DOHH2 (cell line): Measurements from ENCODE around the gene RNASEH2C.

ENCODE experiments used
- H3F3A ChIP-seq: fragments of 200-600 bp; sonication (generic), shearing (Covaris generic); 2 replicates; pipeline ENCODE4 v1.6.0; 2016; ENCODE audit warnings: antibody characterized with exemption, mild to moderate bottlenecking; ENCODE audit not compliant: control insufficient read depth, insufficient read depth
- H3K27ac ChIP-seq: fragments of 200-600 bp; sonication (generic); 2 replicates; pipeline ENCODE4 v1.5.1; 2014; ENCODE audit warnings: low read depth, mild to moderate bottlenecking, low read length, moderate library complexity
- H3K27me3 ChIP-seq: fragments of 200-600 bp; sonication (generic); 2 replicates; pipeline ENCODE4 v1.6.1; 2014; ENCODE audit warnings: mild to moderate bottlenecking, low read length, mixed read lengths; ENCODE audit not compliant: control insufficient read depth
- H3K36me3 ChIP-seq: fragments of 200-600 bp; sonication (generic); 2 replicates; pipeline ENCODE4 v1.6.1; 2014; ENCODE audit warnings: mild to moderate bottlenecking, low read length, moderate library complexity, mixed read lengths; ENCODE audit not compliant: control insufficient read depth
- H3K4me1 ChIP-seq: fragments of 200-600 bp; sonication (generic); 2 replicates; pipeline ENCODE4 v1.6.1; 2014; ENCODE audit warnings: mild to moderate bottlenecking, low read length, mixed read lengths; ENCODE audit not compliant: control insufficient read depth
- H3K4me2 ChIP-seq: fragments of 200-600 bp; sonication (generic); 2 replicates; pipeline ENCODE4 v1.6.0; 2014; ENCODE audit warnings: mild to moderate bottlenecking, low read length, moderate library complexity
- H3K4me3 ChIP-seq: fragments of 200-600 bp; sonication (generic); 2 replicates; pipeline ENCODE4 v1.5.1; 2014; ENCODE audit warnings: mild to moderate bottlenecking, low read length, mixed read lengths
- H3K79me2 ChIP-seq: fragments of 200-600 bp; sonication (generic); 2 replicates; pipeline ENCODE4 v1.6.1; 2014; ENCODE audit warnings: mild to moderate bottlenecking, low read length, mixed read lengths; ENCODE audit not compliant: control insufficient read depth
- H3K9me2 ChIP-seq: fragments of 200-600 bp; sonication (generic); replicated peaks from 2 replicates; pipeline ENCODE4 v1.6.1; 2014; ENCODE audit warnings: mild to moderate bottlenecking, low read length, mixed read lengths; ENCODE audit not compliant: control insufficient read depth
- H3K9me3 ChIP-seq: fragments of 200-600 bp; sonication (generic); 2 replicates; pipeline ENCODE4 v1.6.1; 2014; ENCODE audit warnings: antibody characterized with exemption, low read length, mixed read lengths; ENCODE audit not compliant: control insufficient read depth, insufficient read depth
- H4K20me1 ChIP-seq: fragments of 200-600 bp; sonication (generic); 2 replicates; pipeline ENCODE4 v1.6.0; 2014; ENCODE audit warnings: low read depth, mild to moderate bottlenecking, antibody characterized with exemption, low read length, moderate library complexity; ENCODE audit not compliant: control insufficient read depth, insufficient read depth
- EZH2phosphoT487 ChIP-seq: fragments of 200-600 bp; sonication (generic); IDR thresholded peaks from 2 replicates; pipeline ENCODE4 v1.6.1; 2017; ENCODE audit warnings: borderline replicate concordance, mild to moderate bottlenecking, antibody characterized with exemption, low read length, moderate library complexity, mixed read lengths
- TF ChIP-seq, protein P1 (sequence below): fragments of 200-600 bp; sonication (generic); IDR thresholded peaks from one replicate; pipeline ENCODE4 v1.5.1; 2014; ENCODE audit warnings: antibody characterized with exemption, mild to moderate bottlenecking, low read depth, low read length; ENCODE audit not compliant: poor library complexity, severe bottlenecking

The RNASEH2C gene

DNA sequence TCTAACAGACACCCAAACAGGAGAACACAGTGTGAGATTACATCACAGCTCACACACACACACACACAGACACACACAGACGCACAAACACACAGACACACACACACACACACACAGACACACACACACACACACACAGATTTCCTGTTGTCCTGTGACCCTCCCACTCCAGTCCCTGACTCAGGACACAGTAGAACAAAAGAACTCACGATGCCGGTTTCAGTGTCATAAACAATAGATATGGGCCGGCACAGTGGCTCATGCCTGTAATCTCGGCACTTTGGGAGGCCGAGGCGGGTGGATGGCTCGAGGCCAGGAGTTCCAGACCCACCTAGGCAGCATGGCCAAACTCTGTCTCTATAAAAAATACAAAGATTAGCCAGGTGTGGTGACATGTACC is 22.4 kb downstream of the RNASEH2C start:
- Histone ChIP-seq H3F3A (no peaks in the 10 kb centered on the region), H3K27ac (no peak overlapping the region), H3K9me3 (no peaks in the 10 kb centered on the region), H3K4me2 (no peak overlapping the region), H3K27me3 (peaks cover 12% of the 10 kb centered on the region), H3K36me3 (no peaks in the 10 kb centered on the region), H4K20me1 (no peaks in the 10 kb centered on the region), H3K4me3 (no peak overlapping the region), H3K4me1 (peaks cover 7% of the 10 kb centered on the region), H3K9me2 (no peaks in the 10 kb centered on the region), H3K79me2 (no peaks in the 10 kb centered on the region)
- TF ChIP-seq EZH2phosphoT487 = no peak
- TF ChIP-seq, protein P1, sequence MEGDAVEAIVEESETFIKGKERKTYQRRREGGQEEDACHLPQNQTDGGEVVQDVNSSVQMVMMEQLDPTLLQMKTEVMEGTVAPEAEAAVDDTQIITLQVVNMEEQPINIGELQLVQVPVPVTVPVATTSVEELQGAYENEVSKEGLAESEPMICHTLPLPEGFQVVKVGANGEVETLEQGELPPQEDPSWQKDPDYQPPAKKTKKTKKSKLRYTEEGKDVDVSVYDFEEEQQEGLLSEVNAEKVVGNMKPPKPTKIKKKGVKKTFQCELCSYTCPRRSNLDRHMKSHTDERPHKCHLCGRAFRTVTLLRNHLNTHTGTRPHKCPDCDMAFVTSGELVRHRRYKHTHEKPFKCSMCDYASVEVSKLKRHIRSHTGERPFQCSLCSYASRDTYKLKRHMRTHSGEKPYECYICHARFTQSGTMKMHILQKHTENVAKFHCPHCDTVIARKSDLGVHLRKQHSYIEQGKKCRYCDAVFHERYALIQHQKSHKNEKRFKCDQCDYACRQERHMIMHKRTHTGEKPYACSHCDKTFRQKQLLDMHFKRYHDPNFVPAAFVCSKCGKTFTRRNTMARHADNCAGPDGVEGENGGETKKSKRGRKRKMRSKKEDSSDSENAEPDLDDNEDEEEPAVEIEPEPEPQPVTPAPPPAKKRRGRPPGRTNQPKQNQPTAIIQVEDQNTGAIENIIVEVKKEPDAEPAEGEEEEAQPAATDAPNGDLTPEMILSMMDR = no peak

DNA sequence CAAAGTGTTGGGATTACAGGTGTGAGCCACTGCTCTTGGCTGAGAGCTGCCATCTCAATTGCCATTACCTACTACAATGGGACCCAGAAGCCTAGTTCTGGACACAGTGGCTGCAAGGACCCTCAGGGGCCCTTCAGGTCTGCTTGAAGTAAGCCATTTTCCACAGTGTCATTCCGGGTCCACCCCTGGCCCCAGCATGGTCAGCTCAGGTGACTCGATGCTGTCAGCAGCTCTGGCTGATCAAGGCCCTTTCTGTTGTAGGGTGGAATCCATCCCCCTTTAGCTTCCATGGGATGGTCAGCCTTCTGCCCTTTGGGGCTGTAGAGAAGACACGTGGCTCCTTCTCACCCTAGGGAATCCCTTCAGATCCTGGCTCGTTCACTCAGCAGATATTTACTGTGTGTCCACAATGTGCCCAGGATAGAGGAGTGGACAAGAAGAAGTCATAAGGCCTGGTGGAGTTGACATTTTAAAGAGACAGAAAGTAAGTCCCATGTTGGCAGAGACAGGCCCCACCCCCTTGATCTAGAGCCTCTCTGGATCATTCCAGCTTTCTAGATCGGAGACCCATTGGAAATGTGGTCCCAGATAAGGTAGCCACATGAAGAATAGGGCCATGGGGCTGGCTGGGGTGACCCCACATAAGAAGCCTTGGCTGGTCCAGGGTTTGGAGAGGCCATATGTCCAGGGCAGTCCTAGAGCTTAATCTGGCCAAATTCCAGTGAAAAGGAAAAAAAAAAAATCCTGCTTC is 23.6 kb downstream of the RNASEH2C start:
- no peak overlapping the region for H3K27ac ChIP-seq
- H4K20me1 ChIP-seq = no peaks in the 10 kb centered on the region
- peaks cover 7% of the 10 kb centered on the region for H3K4me1 ChIP-seq
- H3K36me3 ChIP-seq = no peaks in the 10 kb centered on the region
- no peak overlapping the region for H3K4me3 ChIP-seq
- no peaks in the 10 kb centered on the region for H3K79me2 ChIP-seq
- no peaks in the 10 kb centered on the region for H3K9me2 ChIP-seq
- no peaks in the 10 kb centered on the region for H3K9me3 ChIP-seq
- peaks cover 8% of the 10 kb centered on the region for H3K27me3 ChIP-seq
- no peak for TF ChIP-seq EZH2phosphoT487
- TF ChIP-seq, protein P1 = no peak
- no peaks in the 10 kb centered on the region for H3F3A ChIP-seq
- no peak overlapping the region for H3K4me2 ChIP-seq

DNA sequence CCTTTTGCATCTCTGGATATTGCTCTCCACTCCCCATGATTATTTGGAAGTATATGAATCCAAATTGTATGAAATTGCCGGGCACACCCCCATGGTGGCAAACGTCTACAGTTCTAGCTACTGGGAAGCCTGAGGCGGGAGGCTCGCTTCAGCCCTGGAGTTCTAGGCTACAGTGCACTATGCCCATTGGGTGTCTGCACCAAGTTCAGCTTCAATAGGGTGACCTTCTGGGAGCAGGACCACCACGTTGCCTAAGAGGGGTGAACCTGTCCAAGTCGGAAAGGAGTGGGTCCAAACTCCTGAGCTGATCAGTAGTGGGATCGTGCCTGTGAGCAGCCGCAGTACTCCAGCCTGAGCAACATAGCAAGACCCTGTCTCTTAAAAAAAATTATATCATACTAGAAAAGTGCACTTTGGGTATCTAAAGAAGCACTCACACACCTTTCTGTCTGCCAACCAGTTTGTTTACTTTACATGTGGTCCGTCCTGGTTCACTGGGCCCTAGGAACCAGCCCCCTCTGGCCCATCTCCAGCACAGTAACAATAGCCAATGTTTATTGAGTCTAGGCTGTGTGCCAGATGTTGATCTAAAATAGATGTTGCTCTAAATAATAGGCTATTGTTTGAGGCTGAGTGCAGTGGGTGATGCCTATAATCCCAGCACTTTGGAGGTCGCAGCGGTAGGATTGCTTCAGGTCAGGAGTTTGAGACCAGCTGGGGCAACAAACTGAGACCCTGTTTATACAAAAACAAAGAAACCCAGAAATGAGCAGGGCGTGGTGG is 24.9 kb downstream of the RNASEH2C start:
- no peak for TF ChIP-seq EZH2phosphoT487
- TF ChIP-seq, protein P1 = no peak
- H3K9me3 ChIP-seq = no peaks in the 10 kb centered on the region
- no peak overlapping the region for H3K27ac ChIP-seq
- H3K4me2 ChIP-seq = no peak overlapping the region
- peaks cover 8% of the 10 kb centered on the region for H3K27me3 ChIP-seq
- H3K79me2 ChIP-seq = no peaks in the 10 kb centered on the region
- H3F3A ChIP-seq = no peaks in the 10 kb centered on the region
- no peak overlapping the region for H3K4me3 ChIP-seq
- H4K20me1 ChIP-seq = no peaks in the 10 kb centered on the region
- no peaks in the 10 kb centered on the region for H3K36me3 ChIP-seq
- no peaks in the 10 kb centered on the region for H3K9me2 ChIP-seq
- peaks cover 7% of the 10 kb centered on the region for H3K4me1 ChIP-seq
